Sigmoid colon (tissue), 4 donors: Measurements from ENCODE around the gene NFRKB.

Experiments used
- EP300 ChIP-seq, 4 donors: sonication (generic); formaldehyde crosslinking; IDR thresholded peaks; one replicate each; pipeline ENCODE4 v1.6.1; 2017; ENCODE audit warnings: antibody characterized with exemption in 4 of 4
- POLR2A ChIP-seq, 2 donors: fragments of 450-650 bp; IDR thresholded peaks; one replicate each; pipeline ENCODE4 v1.6.1; 2016; ENCODE audit warnings: antibody characterized with exemption in 2 of 2, mild to moderate bottlenecking in 2 of 2, moderate library complexity in 2 of 2
- POLR2AphosphoS5 ChIP-seq, 4 donors: sonication (generic); formaldehyde crosslinking; IDR thresholded peaks; one replicate each; pipeline ENCODE4 v1.6.1; 2017; ENCODE audit warnings: antibody characterized with exemption in 4 of 4
- TF ChIP-seq, protein P1 (sequence below), 4 experiments: fragments of 450-650 bp in 3 of 4; fragments of 200-600 bp in 1 of 4; IDR thresholded peaks; one replicate each; pipeline ENCODE4 v1.5.1; 2016 to 2019; ENCODE audit warnings: antibody characterized with exemption in 4 of 4, mild to moderate bottlenecking in 3 of 4, moderate library complexity in 2 of 4

DNA sequence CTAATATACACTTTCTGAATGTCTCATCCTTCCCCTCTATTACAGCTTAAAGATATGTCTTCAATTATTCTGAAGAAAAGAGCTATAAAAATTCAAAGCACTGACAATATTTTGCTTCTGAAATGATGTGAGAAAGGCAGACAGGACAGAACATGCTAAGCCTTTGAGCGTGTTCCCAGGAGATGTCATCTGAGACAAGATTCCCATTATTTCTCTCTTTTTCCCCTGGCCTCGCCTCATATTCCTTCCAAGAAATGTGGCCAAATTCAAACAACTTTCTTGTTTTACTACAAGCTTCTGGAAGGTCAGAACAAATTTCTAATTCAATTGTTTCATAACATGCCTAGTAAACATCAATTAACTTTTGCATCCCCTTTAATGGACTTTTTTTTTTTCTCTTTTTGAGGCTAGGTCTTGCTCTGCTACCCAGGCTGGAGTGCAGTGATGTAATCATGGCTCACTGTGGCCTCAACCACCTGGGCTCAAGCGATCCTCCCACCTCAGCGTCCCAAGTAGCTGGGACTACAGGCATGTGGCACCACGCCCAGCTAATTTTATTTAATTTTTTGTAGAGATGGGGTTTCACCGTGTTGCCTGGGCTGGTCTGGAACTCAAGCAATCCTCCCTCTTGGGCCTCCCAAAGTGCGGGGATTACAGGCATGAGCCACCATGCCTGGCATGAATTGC lies 37.1 kb upstream of the NFRKB start:
- TF ChIP-seq, protein P1, sequence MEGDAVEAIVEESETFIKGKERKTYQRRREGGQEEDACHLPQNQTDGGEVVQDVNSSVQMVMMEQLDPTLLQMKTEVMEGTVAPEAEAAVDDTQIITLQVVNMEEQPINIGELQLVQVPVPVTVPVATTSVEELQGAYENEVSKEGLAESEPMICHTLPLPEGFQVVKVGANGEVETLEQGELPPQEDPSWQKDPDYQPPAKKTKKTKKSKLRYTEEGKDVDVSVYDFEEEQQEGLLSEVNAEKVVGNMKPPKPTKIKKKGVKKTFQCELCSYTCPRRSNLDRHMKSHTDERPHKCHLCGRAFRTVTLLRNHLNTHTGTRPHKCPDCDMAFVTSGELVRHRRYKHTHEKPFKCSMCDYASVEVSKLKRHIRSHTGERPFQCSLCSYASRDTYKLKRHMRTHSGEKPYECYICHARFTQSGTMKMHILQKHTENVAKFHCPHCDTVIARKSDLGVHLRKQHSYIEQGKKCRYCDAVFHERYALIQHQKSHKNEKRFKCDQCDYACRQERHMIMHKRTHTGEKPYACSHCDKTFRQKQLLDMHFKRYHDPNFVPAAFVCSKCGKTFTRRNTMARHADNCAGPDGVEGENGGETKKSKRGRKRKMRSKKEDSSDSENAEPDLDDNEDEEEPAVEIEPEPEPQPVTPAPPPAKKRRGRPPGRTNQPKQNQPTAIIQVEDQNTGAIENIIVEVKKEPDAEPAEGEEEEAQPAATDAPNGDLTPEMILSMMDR (IDR thresholded peaks at IDR 0.05) = no peak
- TF ChIP-seq POLR2A (IDR thresholded peaks at IDR 0.05) = no peak
- TF ChIP-seq EP300 (IDR thresholded peaks at IDR 0.05) = no peak
- TF ChIP-seq POLR2AphosphoS5 (IDR thresholded peaks at IDR 0.05) = no peak
